NCI-H510A (cell line): Measurements from ENCODE around the gene AKAP5.

Experiments used
- DNase-seq: peaks from one replicate; lab custom pipeline; 2025; lab: John Stamatoyannopoulos, UW

AKAP5 gene

GRCh38 chr14:64461221-64461620, 4.1 kb upstream of the AKAP5 start:
- DNase-seq, result no peak

DNA sequence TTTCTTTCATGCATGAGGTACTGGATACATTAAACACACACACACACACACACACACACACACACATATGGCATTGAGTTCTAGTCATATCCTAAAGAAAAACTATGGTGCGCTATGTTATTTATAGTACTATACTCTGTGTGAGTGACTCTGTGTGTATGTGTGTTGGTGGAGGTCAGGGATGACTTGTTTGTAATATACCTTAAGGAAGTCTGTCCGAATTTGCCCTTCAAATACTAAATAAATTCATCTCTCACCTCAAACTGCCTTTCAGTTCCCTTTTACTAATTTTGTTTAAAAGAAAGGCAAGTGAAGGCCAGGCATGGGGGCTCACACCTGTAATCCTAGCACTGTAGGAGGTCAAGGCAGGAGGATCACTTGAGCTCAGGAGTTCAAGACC, 2.1 kb upstream of the AKAP5 start:
- DNase-seq, result no peak

DNA sequence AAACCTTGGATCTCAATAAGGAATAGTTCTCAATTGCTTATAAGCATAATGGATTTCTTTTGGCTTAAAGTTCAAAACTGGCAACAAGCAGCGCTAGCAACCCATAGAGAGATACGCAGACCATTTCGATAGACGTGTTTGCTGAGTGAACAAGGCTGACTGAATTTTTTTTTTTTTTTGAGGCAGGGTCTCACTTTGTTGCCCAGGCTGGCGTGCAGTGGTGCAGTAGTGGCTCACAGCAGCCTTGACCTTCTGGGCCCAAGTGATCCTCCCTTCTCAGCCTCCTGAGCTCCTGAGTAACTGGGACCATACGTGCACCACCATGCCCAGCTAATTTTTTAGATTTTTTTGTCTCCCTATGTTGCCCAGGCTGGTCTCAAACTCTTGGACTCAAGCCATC, 1.4 kb upstream of the AKAP5 start:
- no peak for DNase-seq

GRCh38 chr14:64464651-64465050, 648 bp upstream of the AKAP5 start:
- DNase-seq, result peak; percentile 51

GRCh38 chr14:64465831-64466554, 694 bp downstream of the AKAP5 start:
- no peak for DNase-seq

- no peak for DNase-seq
Observed at GRCh38 chr14:64467101-64467500, 1.8 kb downstream of the AKAP5 start.

GRCh38 chr14:64467566-64467965, 2.3 kb downstream of the AKAP5 start:
- no peak for DNase-seq

- DNase-seq, result no peak
Observed at GRCh38 chr14:64468451-64468850, 3.2 kb downstream of the AKAP5 start.

DNA sequence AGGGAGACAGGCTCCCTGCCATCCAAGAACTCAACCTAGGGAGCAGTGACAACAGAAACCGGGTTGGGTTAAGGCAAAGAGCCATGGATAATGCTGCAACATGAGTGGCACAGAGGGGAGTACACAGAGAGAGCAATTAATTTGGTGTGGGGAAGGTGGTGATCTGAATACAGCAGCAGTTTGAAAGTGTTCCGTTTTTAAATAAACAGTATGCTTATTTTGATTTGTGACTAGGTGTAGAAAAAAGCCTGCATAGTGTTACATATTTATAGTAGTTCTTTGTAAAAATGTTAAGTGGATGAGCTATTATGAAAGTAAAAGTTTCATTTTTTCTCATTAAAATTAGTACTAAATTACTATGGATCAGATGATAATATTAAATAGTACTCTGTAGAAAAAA, 8.7 kb downstream of the AKAP5 start:
- no peak for DNase-seq

DNA sequence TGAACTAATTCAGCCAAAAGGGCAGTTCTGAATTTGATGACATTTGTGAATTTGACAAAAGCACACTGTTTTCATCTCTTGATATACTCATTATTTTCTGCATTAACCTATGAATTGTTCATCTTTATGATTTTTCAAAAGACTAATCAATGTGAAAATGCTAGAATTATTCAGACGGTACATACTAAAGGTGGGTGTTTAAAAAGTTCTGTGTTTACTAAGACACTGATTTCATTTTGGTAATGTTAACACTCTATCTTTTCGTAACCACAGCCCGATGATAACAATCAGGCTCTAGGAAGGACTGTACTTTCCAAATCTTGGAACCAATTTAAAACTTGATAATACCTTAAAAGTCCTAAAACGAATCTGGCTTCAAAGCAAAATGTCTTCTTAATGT, 9.4 kb downstream of the AKAP5 start:
- no peak for DNase-seq

GRCh38 chr14:64475585-64476273, 10.4 kb downstream of the AKAP5 start:
- no peak for DNase-seq

GRCh38 chr14:64476438-64476837, 11.1 kb downstream of the AKAP5 start:
- DNase-seq, result no peak

GRCh38 chr14:64478634-64479250, 13.4 kb downstream of the AKAP5 start:
- DNase-seq, result no peak

GRCh38 chr14:64488590-64489099, 23.3 kb downstream of the AKAP5 start:
- DNase-seq, result no peak

- DNase-seq, result no peak
Observed at GRCh38 chr14:64491637-64492036, 26.3 kb downstream of the AKAP5 start.

GRCh38 chr14:64493455-64493854, 28.2 kb downstream of the AKAP5 start:
- DNase-seq, result no peak

DNA sequence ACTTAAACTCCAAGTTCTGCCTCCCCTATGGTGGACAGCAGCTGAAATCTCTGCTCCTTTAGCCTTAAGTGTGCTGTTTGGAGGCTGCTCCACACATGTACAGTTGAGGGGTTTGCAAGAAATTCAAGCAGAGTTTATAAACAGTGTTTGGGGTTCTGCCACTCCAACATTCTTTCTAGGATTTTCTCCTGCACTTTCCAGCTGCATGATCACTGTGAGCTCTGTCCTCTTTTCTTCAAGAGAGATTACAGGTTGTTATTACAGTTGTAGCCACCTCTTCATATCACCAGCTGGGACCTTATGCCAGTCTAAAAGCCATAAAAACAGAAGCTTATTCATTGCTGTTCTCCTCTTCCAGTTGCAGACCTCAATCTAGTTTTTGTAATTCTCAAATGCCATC, 30.0 kb downstream of the AKAP5 start:
- no peak for DNase-seq

DNA sequence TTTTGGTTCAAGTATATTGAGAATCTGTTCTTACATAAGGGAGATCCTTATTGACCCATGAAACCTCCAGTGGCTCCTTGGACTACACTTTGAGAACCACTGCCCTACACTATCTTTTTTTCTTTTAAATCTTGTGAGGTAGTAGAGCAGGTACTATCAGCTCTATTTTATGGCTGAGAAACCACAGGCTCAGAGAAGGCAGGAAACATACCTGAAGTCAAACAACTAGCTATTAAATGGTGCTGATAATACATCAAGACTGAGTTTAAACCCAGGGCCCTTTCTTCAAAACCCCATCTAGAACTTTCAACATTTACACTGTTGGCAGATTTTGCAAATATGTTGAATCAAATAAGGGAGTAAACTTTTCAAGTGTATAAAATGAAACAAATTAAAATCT, 31.5 kb downstream of the AKAP5 start:
- DNase-seq, result no peak

DNA sequence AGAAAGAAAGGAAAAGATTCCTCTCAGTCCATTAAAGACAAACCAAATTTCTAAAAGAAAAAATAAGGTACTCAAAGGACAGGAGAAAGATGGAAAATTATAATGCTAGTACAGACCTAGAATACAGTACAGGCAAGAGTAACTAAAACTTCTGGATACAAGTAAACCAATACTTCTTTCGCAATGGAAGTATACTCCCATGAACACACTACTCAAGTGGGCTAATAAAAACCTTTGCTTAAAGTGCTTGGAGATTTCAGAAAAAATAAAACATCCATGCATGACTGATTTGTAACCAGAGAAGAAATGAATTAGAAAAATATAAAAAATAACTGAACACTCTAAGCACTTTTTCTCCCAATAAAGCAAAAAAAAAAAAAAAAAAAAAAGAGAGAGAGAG, 34.8 kb downstream of the AKAP5 start:
- no peak for DNase-seq

- DNase-seq, result no peak
Observed at GRCh38 chr14:64501411-64502171, 36.3 kb downstream of the AKAP5 start.

DNA sequence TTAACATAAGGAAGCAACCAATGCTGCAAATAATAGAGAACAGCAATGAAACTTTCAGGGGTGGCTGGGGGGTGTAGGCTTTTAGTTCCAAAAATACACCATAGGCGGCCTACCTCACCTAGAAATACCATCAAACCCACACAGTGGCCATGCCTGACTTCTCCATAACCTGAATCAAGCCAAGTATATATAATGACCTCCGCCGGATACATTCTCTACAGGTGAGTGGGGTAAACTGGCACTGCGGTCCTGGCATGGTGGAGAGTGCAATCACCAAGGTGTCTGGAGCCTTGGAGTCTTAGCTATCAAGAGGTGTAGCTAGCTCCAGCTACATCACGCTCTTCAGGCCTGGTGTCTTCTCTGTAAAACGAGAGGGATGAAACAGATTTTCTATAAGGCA, 37.2 kb downstream of the AKAP5 start:
- no peak for DNase-seq

GRCh38 chr14:64502887-64503433, 37.7 kb downstream of the AKAP5 start:
- DNase-seq, result no peak
